Panc1 (cell line): ENCODE measurements around the gene P2RX4. TPM values are rescaled to one million over a fixed set of nuclear protein-coding genes. Genes with fewer than 3 reads are reported as not detected.
A peak's percentile ranks its signal among the peaks of the same experiment; 100 is the strongest.

ENCODE experiments used
- ATAC-seq: fragments of 200-7000 bp; cut with Tn5 transposase; 2 replicates; pipeline ENCODE4 v1.9.1; 2020; ENCODE audit warnings: mild to moderate bottlenecking, moderate library complexity
- BruUV-seq: library from RNA; stranded (reverse); fragments of 400-500 nt; replicated peaks from 2 replicates; lab custom pipeline; 2021; lab: Mats Ljungman, UMichigan
- CTCF ChIA-PET: fragments of 300-600 bp; sonication (Branson Sonifier 250); formaldehyde crosslinking; loops from one replicate; lab custom pipeline; 2022; ENCODE audit warnings: antibody characterized with exemption; lab: Charles Lee
- POLR2A ChIA-PET: fragments of 300-600 bp; sonication (Branson Sonifier 250); formaldehyde crosslinking; loops from one replicate; lab custom pipeline; 2022; ENCODE audit warnings: antibody characterized with exemption; lab: Charles Lee
- DNase-seq: peaks from one replicate; pipeline ENCODE4 v3.0.0-alpha.2; 2010; ENCODE audit warnings: low read depth, low spot score
- H3K27ac ChIP-seq: 2 replicates; pipeline ENCODE4 v1.5.1; 2011; ENCODE audit warnings: mild to moderate bottlenecking, low read length, inconsistent platforms
- H3K27me3 ChIP-seq: fragments of 200-500 bp; sonication (Bioruptor generic); 2 replicates; pipeline ENCODE4 v1.6.0; 2014; ENCODE audit warnings: low read length, inconsistent platforms; ENCODE audit not compliant: control insufficient read depth, insufficient read depth
- H3K36me3 ChIP-seq: fragments of 200-500 bp; sonication (Bioruptor generic); 2 replicates; pipeline ENCODE4 v1.5.1; 2014; ENCODE audit warnings: inconsistent platforms, mild to moderate bottlenecking, low read length, moderate library complexity; ENCODE audit not compliant: control insufficient read depth, insufficient read depth
- H3K4me1 ChIP-seq: 2 replicates; pipeline ENCODE4 v1.5.1; 2011; ENCODE audit warnings: inconsistent platforms, mild to moderate bottlenecking, low read length, moderate library complexity; ENCODE audit not compliant: control insufficient read depth, insufficient read depth
- H3K4me3 ChIP-seq, 2 experiments: 2 replicates each; pipeline ENCODE4 v1.5.1; 2011 to 2012; ENCODE audit warnings: low read depth in 2 of 2, low read length in 2 of 2, mild to moderate bottlenecking in 2 of 2, inconsistent platforms in 1 of 2, moderate library complexity in 1 of 2
- H3K9me3 ChIP-seq: fragments of 200-500 bp; sonication (Bioruptor generic); 2 replicates; pipeline ENCODE4 v1.5.1; 2014; ENCODE audit warnings: low read depth, mild to moderate bottlenecking, inconsistent platforms, low read length, moderate library complexity; ENCODE audit not compliant: control insufficient read depth, insufficient read depth
- CTCF ChIP-seq: fragments of 450-650 bp; IDR thresholded peaks from 2 replicates; pipeline ENCODE4 v1.5.1; 2017; ENCODE audit warnings: mild to moderate bottlenecking
- POLR2AphosphoS5 ChIP-seq: IDR thresholded peaks from 2 replicates; pipeline ENCODE4 v1.6.1; 2012; ENCODE audit warnings: mild to moderate bottlenecking, low read depth, low read length, moderate library complexity
- SIN3A ChIP-seq: IDR thresholded peaks from 2 replicates; pipeline ENCODE4 v1.6.1; 2012; ENCODE audit warnings: low read depth, mild to moderate bottlenecking, low read length, moderate library complexity, borderline replicate concordance; ENCODE audit not compliant: insufficient read depth
- TCF7L2 ChIP-seq: IDR thresholded peaks from 2 replicates; pipeline ENCODE4 v1.6.1; 2011; ENCODE audit warnings: mild to moderate bottlenecking, low read depth, low read length, inconsistent platforms
- in situ Hi-C: cut with HindIII; loops from 2 replicates; pipeline ENCODE4 v1.10.0; 2016; ENCODE audit warnings: low sequenced_read_pairs, low pct_unique_long_range_greater_than_20kb
- intact Hi-C: fragments of 100-400 bp; cut with micrococcal nuclease; formaldehyde crosslinking; loops from one replicate; pipeline ENCODE4 v1.10.0; 2022; ENCODE audit not compliant: unreplicated experiment
- total RNA-seq: library from RNA; stranded (reverse); gene quantifications from one replicate; pipeline ENCODE4 v1.2.1, GENCODE V29; 2021; ENCODE audit not compliant: unreplicated experiment
- TF ChIP-seq, protein P1 (sequence below), 2 experiments: IDR thresholded peaks; 2 replicates each; pipeline ENCODE4 v1.6.1; 2011 to 2012; ENCODE audit warnings: low read depth in 2 of 2, control low read depth in 1 of 2, low read length in 1 of 2, mild to moderate bottlenecking in 1 of 2, moderate library complexity in 1 of 2; ENCODE audit not compliant: insufficient read depth in 1 of 2

P2RX4 gene
- total RNA-seq, 1 experiment from 2014 or later: 12.4 TPM

DNA sequence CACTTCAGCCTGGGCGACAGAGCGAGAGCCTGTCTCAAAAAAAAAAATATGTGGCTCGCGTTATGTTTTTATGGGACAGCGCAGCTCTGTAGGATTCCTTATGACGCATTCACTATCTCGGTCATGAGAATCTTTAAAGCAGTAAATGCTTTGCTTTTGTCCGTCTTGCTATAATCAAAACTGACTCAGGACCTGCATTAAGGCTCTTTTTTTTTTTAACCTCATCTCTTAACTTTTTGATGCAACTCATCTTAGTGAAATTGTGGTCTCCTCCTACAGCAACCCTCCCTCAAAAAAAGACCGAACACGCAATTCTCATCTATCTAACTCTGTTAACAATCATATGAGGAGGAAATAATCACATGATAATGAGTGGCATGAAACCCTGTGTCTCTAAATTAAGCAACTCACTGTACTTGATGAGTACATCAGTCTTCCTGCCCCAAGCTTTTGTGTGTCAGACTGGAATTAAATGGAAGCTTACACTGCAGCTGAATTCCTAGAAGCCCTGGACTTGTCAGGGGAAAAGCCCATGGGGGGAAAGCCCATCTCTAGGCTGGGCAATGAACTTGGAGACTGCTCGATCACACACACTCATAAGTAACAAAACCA lies 4.3 kb downstream of the P2RX4 start:
- TF ChIP-seq POLR2AphosphoS5: no peak
- TF ChIP-seq TCF7L2: no peak
- no peak for TF ChIP-seq CTCF
- TF ChIP-seq SIN3A: no peak
- TF ChIP-seq, protein P1, sequence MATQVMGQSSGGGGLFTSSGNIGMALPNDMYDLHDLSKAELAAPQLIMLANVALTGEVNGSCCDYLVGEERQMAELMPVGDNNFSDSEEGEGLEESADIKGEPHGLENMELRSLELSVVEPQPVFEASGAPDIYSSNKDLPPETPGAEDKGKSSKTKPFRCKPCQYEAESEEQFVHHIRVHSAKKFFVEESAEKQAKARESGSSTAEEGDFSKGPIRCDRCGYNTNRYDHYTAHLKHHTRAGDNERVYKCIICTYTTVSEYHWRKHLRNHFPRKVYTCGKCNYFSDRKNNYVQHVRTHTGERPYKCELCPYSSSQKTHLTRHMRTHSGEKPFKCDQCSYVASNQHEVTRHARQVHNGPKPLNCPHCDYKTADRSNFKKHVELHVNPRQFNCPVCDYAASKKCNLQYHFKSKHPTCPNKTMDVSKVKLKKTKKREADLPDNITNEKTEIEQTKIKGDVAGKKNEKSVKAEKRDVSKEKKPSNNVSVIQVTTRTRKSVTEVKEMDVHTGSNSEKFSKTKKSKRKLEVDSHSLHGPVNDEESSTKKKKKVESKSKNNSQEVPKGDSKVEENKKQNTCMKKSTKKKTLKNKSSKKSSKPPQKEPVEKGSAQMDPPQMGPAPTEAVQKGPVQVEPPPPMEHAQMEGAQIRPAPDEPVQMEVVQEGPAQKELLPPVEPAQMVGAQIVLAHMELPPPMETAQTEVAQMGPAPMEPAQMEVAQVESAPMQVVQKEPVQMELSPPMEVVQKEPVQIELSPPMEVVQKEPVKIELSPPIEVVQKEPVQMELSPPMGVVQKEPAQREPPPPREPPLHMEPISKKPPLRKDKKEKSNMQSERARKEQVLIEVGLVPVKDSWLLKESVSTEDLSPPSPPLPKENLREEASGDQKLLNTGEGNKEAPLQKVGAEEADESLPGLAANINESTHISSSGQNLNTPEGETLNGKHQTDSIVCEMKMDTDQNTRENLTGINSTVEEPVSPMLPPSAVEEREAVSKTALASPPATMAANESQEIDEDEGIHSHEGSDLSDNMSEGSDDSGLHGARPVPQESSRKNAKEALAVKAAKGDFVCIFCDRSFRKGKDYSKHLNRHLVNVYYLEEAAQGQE (IDR thresholded peaks at IDR 0.05; ENCODE audit: insufficient read depth in 1 of 2, low read depth in 2 of 2, low read length in 1 of 2): no peak
- H3K4me1 ChIP-seq: 0 out of 2 replicates have a peak, but pooled peaks cover 3% of the 10 kb centered on the region
- H3K36me3 ChIP-seq: no peaks in the 10 kb centered on the region
- CTCF ChIA-PET: no interaction called here
- H3K27ac ChIP-seq: no peak overlapping the region
- ATAC-seq (no peak), DNase-seq (no peak)
- intact Hi-C loops: no loop called here
- H3K27me3 ChIP-seq: no peaks in the 10 kb centered on the region
- H3K9me3 ChIP-seq: no peaks in the 10 kb centered on the region
- in situ Hi-C loops: no loop called here
- POLR2A ChIA-PET: no interaction called here
- no peak overlapping the region for H3K4me3 ChIP-seq
- no TSS peak for BruUV-seq

DNA sequence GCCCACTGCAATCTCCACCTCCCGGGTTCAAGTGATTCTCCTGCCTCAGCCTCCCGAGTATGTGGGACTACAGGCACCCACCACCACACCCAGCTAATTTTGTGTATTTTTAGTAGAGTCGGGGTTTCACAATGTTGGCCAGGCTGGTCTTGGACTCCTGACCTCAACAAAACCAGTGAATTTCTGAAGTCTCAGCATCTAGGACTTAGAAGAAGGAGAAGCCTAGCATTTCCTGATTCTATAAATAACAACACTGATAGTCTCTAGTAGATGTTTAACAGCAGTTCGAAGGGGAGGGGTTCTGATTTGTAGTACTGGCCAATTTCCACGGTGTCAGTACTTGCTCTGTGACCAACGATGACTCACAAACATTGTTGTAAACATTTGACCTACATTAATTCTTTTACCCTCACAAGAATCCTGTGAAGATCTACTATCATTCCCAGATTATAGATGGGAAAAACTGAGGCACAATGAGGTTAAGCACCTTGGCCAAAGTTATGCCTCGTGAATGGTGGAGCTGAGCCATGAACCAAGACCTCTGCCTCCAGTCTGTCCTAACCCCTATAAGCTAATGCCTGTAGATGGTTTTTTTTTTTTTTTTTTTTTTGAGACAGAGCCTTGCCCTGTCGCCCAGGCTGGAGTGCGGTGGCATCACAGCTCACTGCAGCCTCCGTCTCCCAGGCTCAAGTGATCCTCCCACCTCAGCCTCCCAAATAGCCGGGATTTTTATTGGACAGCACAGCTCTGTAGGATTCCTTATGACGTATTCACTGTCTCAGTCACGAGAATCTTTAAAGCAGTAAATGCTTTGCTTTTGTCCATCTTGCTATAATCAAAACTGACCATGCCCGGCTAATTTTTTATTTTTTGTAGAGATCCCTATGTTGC lies 5.2 kb downstream of the P2RX4 start:
- Histone ChIP-seq H3K4me3 (no peak overlapping the region), H3K9me3 (no peaks in the 10 kb centered on the region), H3K36me3 (no peaks in the 10 kb centered on the region), H3K27me3 (no peaks in the 10 kb centered on the region), H3K4me1 (0 out of 2 replicates have a peak, but pooled peaks cover 3% of the 10 kb centered on the region), H3K27ac (no peak overlapping the region)
- BruUV-seq: no TSS peak
- POLR2A ChIA-PET: interaction anchor here (0.6 to 0.7 kb wide), 2 partner anchors 26 to 49 kb away, joined by 10 to 13 read pairs; no protein-coding TSS in a partner anchor
- in situ Hi-C loops: no loop called here
- CTCF ChIA-PET: no interaction called here
- DNase-seq (peak; percentile 64), ATAC-seq (peak; percentile 57; the same call in 1 of the 2 replicates)
- no peak for TF ChIP-seq TCF7L2
- TF ChIP-seq SIN3A: no peak
- TF ChIP-seq POLR2AphosphoS5: no peak
- TF ChIP-seq CTCF: no peak
- TF ChIP-seq, protein P1 (IDR thresholded peaks at IDR 0.05; ENCODE audit: insufficient read depth in 1 of 2, low read depth in 2 of 2, low read length in 1 of 2): no peak
- intact Hi-C loops: no loop called here
